OCI-M1 (cell line): ENCODE results near the gene HDHD5.
"Not testable (repeated sequence)": the region's sequence is repeated elsewhere in the genome, so short reads cannot be mapped to it uniquely, and the experiment has no call there.

Source experiments
- DNase-seq: peaks from one replicate; lab custom pipeline; 2025; lab: John Stamatoyannopoulos, UW

The HDHD5 gene

GRCh38 chr22:17155941-17156340, 3.1 kb downstream of the HDHD5 start:
- DNase-seq: no peak

- no peak for DNase-seq
These were observed 6.1 kb downstream of the HDHD5 start for GRCh38 chr22:17152971-17153370.

- DNase-seq: no peak
These were observed 6.7 kb downstream of the HDHD5 start for GRCh38 chr22:17152340-17152739.

- DNase-seq: no peak
These were observed 9.8 kb downstream of the HDHD5 start for GRCh38 chr22:17149076-17149815.

GRCh38 chr22:17147458-17147857, 11.6 kb downstream of the HDHD5 start:
- not testable (repeated sequence) for DNase-seq

- no peak for DNase-seq
These were observed 13.9 kb downstream of the HDHD5 start for GRCh38 chr22:17145021-17145680.

- no peak for DNase-seq
These were observed 15.3 kb downstream of the HDHD5 start for GRCh38 chr22:17143826-17144225.

GRCh38 chr22:17143101-17143500, 16.0 kb downstream of the HDHD5 start:
- no peak for DNase-seq

- no peak for DNase-seq
These were observed 18.0 kb downstream of the HDHD5 start for GRCh38 chr22:17140826-17141766.

- no peak for DNase-seq
These were observed 19.1 kb downstream of the HDHD5 start for GRCh38 chr22:17140022-17140421.

GRCh38 chr22:17138513-17138912, 20.6 kb downstream of the HDHD5 start:
- DNase-seq: no peak

GRCh38 chr22:17137861-17138425, 21.1 kb downstream of the HDHD5 start:
- no peak for DNase-seq

GRCh38 chr22:17137170-17137569, 21.9 kb downstream of the HDHD5 start:
- DNase-seq: no peak

GRCh38 chr22:17135153-17135760, 23.8 kb downstream of the HDHD5 start:
- no peak for DNase-seq

- DNase-seq: no peak
These were observed 25.9 kb downstream of the HDHD5 start for GRCh38 chr22:17133137-17133536.

GRCh38 chr22:17132112-17132511, 27.0 kb downstream of the HDHD5 start:
- no peak for DNase-seq

- DNase-seq: no peak
These were observed 27.4 kb downstream of the HDHD5 start for GRCh38 chr22:17131686-17132085.

- DNase-seq: no peak
These were observed 28.9 kb downstream of the HDHD5 start for GRCh38 chr22:17130199-17130598.

- no peak for DNase-seq
These were observed 37.6 kb downstream of the HDHD5 start, which contains the start of gene TMEM121B for GRCh38 chr22:17121233-17122195. Gene TMEM121B (minus strand): TSS chr22:17121360. CDS start chr22:17121127, 233 bp downstream.

GRCh38 chr22:17120711-17121232, 38.3 kb downstream of the HDHD5 start:
- DNase-seq: no peak
